Smooth muscle cell (in vitro differentiated cells): ENCODE data around the gene PTPRN2. TPM values are rescaled to one million over a fixed set of nuclear protein-coding genes. Genes with fewer than 3 reads are reported as not detected.

Experiments
- DNase-seq: peaks from one replicate; lab custom pipeline; 2025; ENCODE audit not compliant: unreplicated experiment; lab: John Stamatoyannopoulos, UW
- H2AFZ ChIP-seq: fragments of 200-600 bp; sonication (generic); 2 replicates; pipeline ENCODE4 v1.6.0; 2016; ENCODE audit warnings: antibody characterized with exemption, low read depth, mild to moderate bottlenecking
- H3F3A ChIP-seq: fragments of 200-600 bp; sonication (generic); 2 replicates; pipeline ENCODE4 v1.6.0; 2017; ENCODE audit warnings: antibody characterized with exemption, low read depth
- H3K27ac ChIP-seq: fragments of 200-600 bp; sonication (generic); 2 replicates; pipeline ENCODE4 v1.5.1; 2016; ENCODE audit warnings: low read depth, mild to moderate bottlenecking
- H3K27me3 ChIP-seq: fragments of 200-600 bp; sonication (generic); 2 replicates; pipeline ENCODE4 v1.6.1; 2016; ENCODE audit warnings: low read depth, mild to moderate bottlenecking
- H3K36me3 ChIP-seq: fragments of 200-600 bp; sonication (generic); 2 replicates; pipeline ENCODE4 v1.5.1; 2016; ENCODE audit warnings: low read depth
- H3K4me1 ChIP-seq: fragments of 200-600 bp; sonication (generic); 2 replicates; pipeline ENCODE4 v1.5.1; 2016; ENCODE audit warnings: low read depth
- H3K4me2 ChIP-seq: fragments of 200-600 bp; sonication (generic); 2 replicates; pipeline ENCODE4 v1.6.0; 2016; ENCODE audit warnings: mild to moderate bottlenecking
- H3K4me3 ChIP-seq: fragments of 200-600 bp; sonication (generic); 2 replicates; pipeline ENCODE4 v1.5.1; 2016; ENCODE audit warnings: mild to moderate bottlenecking
- H3K79me2 ChIP-seq: fragments of 200-600 bp; sonication (generic); 2 replicates; pipeline ENCODE4 v1.6.0; 2016; ENCODE audit warnings: low read depth, mild to moderate bottlenecking
- H3K9ac ChIP-seq: fragments of 200-600 bp; sonication (generic); 2 replicates; pipeline ENCODE4 v1.6.0; 2016; ENCODE audit warnings: low read depth
- H3K9me3 ChIP-seq: fragments of 200-600 bp; sonication (generic); replicated peaks from 2 replicates; pipeline ENCODE4 v1.5.1; 2016; ENCODE audit warnings: low read depth
- H4K20me1 ChIP-seq: fragments of 200-600 bp; sonication (generic); 2 replicates; pipeline ENCODE4 v1.6.0; 2016; ENCODE audit warnings: low read depth
- CTCF ChIP-seq: fragments of 200-600 bp; sonication (generic); IDR thresholded peaks from 2 replicates; pipeline ENCODE4 v1.5.1; 2017; ENCODE audit warnings: borderline replicate concordance, mild to moderate bottlenecking, antibody characterized with exemption; ENCODE audit not compliant: insufficient read depth, poor library complexity, severe bottlenecking
- WGBS: methylation state at CpG from one replicate; pipeline ENCODE4 v1.1.7; 2016; ENCODE audit warnings: low lambda C conversion rate; 5-methylcytosine and 5-hydroxymethylcytosine counted together
- polyA plus RNA-seq: library from polyadenylated mRNA; unstranded; fragments of >200 nt; fragmentation: Nextera tagmentation; extraction: Ambion mirVana; gene quantifications from 2 replicates; pipeline ENCODE4 v1.2.1, GENCODE V29; 2016
- total RNA-seq: library from RNA; depleted of rRNA; stranded (reverse); fragments of >200 nt; gene quantifications from 2 replicates; pipeline ENCODE4 v1.2.3, GENCODE V29; 2014

PTPRN2 gene
- total and polyA plus RNA-seq, 2 experiments from 2014 or later: 0.09 to 0.87 TPM

DNA sequence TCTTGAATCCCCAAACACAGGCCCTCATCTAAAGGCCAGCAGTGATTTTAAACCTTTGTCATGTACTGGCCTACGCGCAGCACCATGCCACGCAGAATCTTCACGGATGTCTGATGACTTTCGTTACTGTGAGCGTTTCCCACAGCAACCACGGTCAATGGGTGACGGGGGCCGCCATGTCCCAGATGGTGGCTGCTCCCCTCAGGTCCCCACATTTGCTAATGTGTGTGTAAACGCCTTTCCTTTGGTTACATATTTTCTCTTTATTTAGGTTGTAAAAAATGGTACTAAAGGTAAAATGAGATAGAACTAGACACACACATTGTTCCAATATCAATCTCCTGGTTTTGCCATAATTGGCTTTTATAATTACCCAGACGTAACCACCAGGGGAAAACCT lies 699.0 kb downstream of the PTPRN2 start:
- Histone ChIP-seq H3K9ac (no peak overlapping the region), H3F3A (no peaks in the 10 kb centered on the region), H2AFZ (no peak overlapping the region), H3K27me3 (no peaks in the 10 kb centered on the region), H3K4me3 (no peak overlapping the region), H3K4me2 (no peak overlapping the region), H3K79me2 (no peaks in the 10 kb centered on the region), H3K4me1 (no peaks in the 10 kb centered on the region), H3K27ac (no peak overlapping the region), H3K9me3 (no peaks in the 10 kb centered on the region), H3K36me3 (no peaks in the 10 kb centered on the region), H4K20me1 (no peaks in the 10 kb centered on the region)
- no peak for TF ChIP-seq CTCF
- DNase-seq: no peak
- WGBS: 84% methylated on average over 11 of the region's 11 CpGs

DNA sequence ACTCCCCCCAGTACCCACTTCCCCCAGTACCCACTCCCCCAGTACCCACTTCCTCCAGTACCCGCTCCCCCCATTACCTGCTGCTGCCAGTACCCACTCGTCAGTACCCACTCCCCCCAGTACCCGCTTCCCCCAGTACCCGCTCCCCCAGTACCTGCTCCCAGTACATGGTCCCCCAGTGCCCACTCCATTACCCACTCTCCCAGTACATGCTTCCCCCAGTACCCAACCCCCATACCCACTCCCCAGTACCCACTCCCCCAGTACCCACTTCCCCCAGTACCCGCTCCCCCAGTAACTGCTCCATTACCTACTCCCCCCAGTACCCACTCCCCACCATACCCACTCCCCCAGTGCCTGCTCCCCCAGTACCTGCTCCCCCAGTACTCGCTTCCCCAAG lies 700.2 kb downstream of the PTPRN2 start:
- Histone ChIP-seq H3K27me3 (no peaks in the 10 kb centered on the region), H3K4me2 (no peak overlapping the region), H3K4me1 (no peaks in the 10 kb centered on the region), H4K20me1 (no peaks in the 10 kb centered on the region), H3K9ac (no peak overlapping the region), H3F3A (no peaks in the 10 kb centered on the region), H3K27ac (no peak overlapping the region), H3K36me3 (no peaks in the 10 kb centered on the region), H3K79me2 (no peaks in the 10 kb centered on the region), H3K9me3 (no peaks in the 10 kb centered on the region), H2AFZ (no peak overlapping the region), H3K4me3 (no peak overlapping the region)
- no peak for DNase-seq
- WGBS: 69% methylated on average over 3 of the region's 6 CpGs
- TF ChIP-seq CTCF: no peak

DNA sequence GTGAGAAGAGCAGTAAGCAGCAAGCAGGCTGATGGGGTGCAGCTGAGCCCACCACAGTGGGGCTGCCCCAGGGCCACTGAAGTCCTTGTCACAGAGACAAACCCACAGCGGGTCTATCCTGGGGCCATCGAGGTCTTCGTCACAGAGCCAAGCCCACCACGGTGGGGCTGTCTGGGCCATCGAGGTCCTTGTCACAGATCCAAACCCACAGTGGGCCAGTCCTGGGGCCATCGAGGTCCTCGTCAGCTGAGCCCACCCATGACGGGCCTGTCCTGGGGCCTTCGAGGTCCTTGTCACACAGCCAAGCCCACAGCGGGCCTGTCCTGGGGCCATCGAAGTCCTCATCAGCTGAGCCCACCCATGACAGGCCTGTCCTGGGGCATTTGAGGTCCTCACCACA lies 700.9 kb downstream of the PTPRN2 start:
- Histone ChIP-seq H2AFZ (no peak overlapping the region), H3K9me3 (no peaks in the 10 kb centered on the region), H3K9ac (no peak overlapping the region), H3K4me3 (no peak overlapping the region), H3K27me3 (no peaks in the 10 kb centered on the region), H4K20me1 (no peaks in the 10 kb centered on the region), H3K36me3 (no peaks in the 10 kb centered on the region), H3K79me2 (no peaks in the 10 kb centered on the region), H3F3A (no peaks in the 10 kb centered on the region), H3K4me2 (no peak overlapping the region), H3K4me1 (no peaks in the 10 kb centered on the region), H3K27ac (no peak overlapping the region)
- no peak for TF ChIP-seq CTCF
- 86% methylated on average over 11 of the region's 11 CpGs for WGBS
- no peak for DNase-seq

- WGBS: 84% methylated on average over 9 of the region's 9 CpGs
These were observed 701.4 kb downstream of the PTPRN2 start for GRCh38 chr7:157886266-157886665.

More at GRCh38 chr7:157886266-157886665, 701.4 kb downstream of the PTPRN2 start:
- Histone ChIP-seq H3K9ac (no peak overlapping the region), H4K20me1 (no peaks in the 10 kb centered on the region), H3K27me3 (no peaks in the 10 kb centered on the region), H3K79me2 (no peaks in the 10 kb centered on the region), H3K4me1 (no peaks in the 10 kb centered on the region), H3K4me3 (no peak overlapping the region), H2AFZ (no peak overlapping the region), H3K9me3 (no peaks in the 10 kb centered on the region), H3K4me2 (no peak overlapping the region), H3K27ac (no peak overlapping the region), H3F3A (no peaks in the 10 kb centered on the region), H3K36me3 (no peaks in the 10 kb centered on the region)
- no peak for TF ChIP-seq CTCF
- DNase-seq: no peak
